ENCODE data around the gene N4BP2L2.

N4BP2L2 gene

GRCh38 chr13:32446220-32446619, 92.4 kb downstream of the N4BP2L2 start:
- no peak for TF ChIP-seq CTCF (IDR thresholded peaks at IDR 0.05; ENCODE audit: low read depth, low read length, missing control alignments)
- no peak for DNase-seq (ENCODE audit: low read depth)
- no peak overlapping the region for H3K4me3 ChIP-seq (ENCODE audit: low read depth, low read length)
- in situ Hi-C loops (cut with HindIII; ENCODE audit: low sequenced_read_pairs), result no loop called here

GRCh38 chr13:32445461-32445860, 93.1 kb downstream of the N4BP2L2 start:
- TF ChIP-seq CTCF (IDR thresholded peaks at IDR 0.05; ENCODE audit: low read depth, low read length, missing control alignments), result no peak
- H3K4me3 ChIP-seq (ENCODE audit: low read depth, low read length), result no peak overlapping the region
- no peak for DNase-seq (ENCODE audit: low read depth)
- in situ Hi-C loops (cut with HindIII; ENCODE audit: low sequenced_read_pairs), result no loop called here

- no peak for TF ChIP-seq CTCF (IDR thresholded peaks at IDR 0.05; ENCODE audit: low read depth, low read length, missing control alignments)
- in situ Hi-C loops (cut with HindIII; ENCODE audit: low sequenced_read_pairs), result no loop called here
- no peak overlapping the region for H3K4me3 ChIP-seq (ENCODE audit: low read depth, low read length)
- no peak for DNase-seq (ENCODE audit: low read depth)
Observed at GRCh38 chr13:32443111-32443510, 95.5 kb downstream of the N4BP2L2 start.

- no peak for DNase-seq (ENCODE audit: low read depth)
- TF ChIP-seq CTCF (IDR thresholded peaks at IDR 0.05; ENCODE audit: low read depth, low read length, missing control alignments), result no peak
- no peak overlapping the region for H3K4me3 ChIP-seq (ENCODE audit: low read depth, low read length)
- in situ Hi-C loops (cut with HindIII; ENCODE audit: low sequenced_read_pairs), result no loop called here
Observed at GRCh38 chr13:32438871-32439270, 99.7 kb downstream of the N4BP2L2 start.

- no peak overlapping the region for H3K4me3 ChIP-seq (ENCODE audit: low read depth, low read length)
- DNase-seq (ENCODE audit: low read depth), result no peak
- in situ Hi-C loops (cut with HindIII; ENCODE audit: low sequenced_read_pairs), result no loop called here
- TF ChIP-seq CTCF (IDR thresholded peaks at IDR 0.05; ENCODE audit: low read depth, low read length, missing control alignments), result no peak
Observed at GRCh38 chr13:32432856-32433255, 105.7 kb downstream of the N4BP2L2 start.

GRCh38 chr13:32431361-32431760, 107.2 kb downstream of the N4BP2L2 start:
- no peak for TF ChIP-seq CTCF (IDR thresholded peaks at IDR 0.05; ENCODE audit: low read depth, low read length, missing control alignments)
- DNase-seq (ENCODE audit: low read depth), result no peak
- in situ Hi-C loops (cut with HindIII; ENCODE audit: low sequenced_read_pairs), result no loop called here

More at GRCh38 chr13:32431361-32431760, 107.2 kb downstream of the N4BP2L2 start:
- no peak overlapping the region for H3K4me3 ChIP-seq (ENCODE audit: low read depth, low read length)
